SK-N-DZ (cell line): ENCODE data around the gene AMOTL1.

Experiments used
- DNase-seq: peaks from one replicate; pipeline ENCODE4 v3.0.0-alpha.2; 2015; ENCODE audit warnings: low spot score

AMOTL1 gene

DNA sequence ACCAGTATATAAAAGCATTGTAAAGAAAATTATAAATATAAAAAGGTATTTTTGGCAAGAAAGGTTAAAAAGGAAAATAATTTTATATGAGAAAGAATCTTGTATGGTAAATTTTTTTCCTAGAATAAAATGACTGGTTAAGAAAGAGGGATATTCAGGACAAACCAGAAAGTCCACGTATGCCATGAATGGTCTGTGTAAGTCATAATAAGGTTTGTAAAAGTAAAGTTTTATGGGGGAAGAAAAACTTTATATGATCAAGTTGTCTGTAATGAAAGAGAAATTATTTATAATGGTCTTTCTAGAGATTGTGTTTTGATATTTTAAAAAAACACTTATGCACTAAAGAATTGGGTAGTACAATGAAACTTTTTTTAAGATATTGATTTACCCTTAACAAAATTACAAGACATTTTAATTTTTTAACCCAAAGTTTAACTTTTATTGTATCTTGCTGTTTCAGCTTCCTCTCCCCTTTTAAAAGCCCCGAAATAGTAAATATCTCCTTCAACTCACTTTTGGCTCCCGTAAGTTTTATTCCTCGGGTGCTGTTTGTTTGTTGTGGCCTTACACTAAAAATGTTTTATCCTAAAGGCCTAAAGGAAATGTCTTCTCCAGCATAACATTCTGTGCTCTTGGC is 47.7 kb downstream of the AMOTL1 start:
- peak; percentile 49 for DNase-seq

DNA sequence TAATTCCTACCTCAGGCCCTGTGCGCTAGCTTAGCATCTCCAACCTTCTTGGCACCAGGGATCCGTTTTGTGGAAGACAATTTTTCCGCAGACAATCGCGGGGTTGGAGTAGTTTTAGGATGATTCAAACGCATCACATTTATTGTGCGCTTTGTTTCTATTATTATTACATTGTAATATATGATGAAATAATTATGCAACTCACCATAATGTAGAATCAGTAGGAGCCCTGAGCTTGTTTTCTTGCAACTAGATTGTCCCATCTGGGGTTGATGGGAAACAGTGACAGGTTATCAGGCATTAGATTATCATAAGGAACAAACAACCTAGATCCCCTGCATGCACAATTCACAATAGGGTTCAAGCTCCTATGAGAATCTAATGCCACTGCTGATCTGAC is 52.3 kb downstream of the AMOTL1 start:
- no peak for DNase-seq

DNA sequence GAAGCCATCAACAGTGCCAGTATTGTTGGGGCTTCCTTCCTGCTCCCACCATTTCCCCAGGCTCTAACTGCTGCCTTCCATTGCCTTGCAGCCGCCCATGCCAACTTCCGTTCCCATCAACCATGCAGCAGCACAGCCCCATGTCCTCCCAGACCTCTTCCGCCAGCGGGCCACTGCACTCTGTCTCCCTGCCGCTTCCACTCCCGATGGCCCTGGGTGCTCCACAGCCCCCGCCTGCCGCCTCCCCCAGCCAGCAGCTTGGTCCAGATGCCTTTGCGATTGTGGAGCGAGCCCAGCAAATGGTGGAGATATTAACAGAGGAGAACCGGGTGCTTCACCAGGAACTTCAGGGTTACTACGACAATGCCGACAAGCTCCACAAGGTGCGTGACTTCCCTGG is 53.3 kb downstream of the AMOTL1 start:
- no peak for DNase-seq

DNA sequence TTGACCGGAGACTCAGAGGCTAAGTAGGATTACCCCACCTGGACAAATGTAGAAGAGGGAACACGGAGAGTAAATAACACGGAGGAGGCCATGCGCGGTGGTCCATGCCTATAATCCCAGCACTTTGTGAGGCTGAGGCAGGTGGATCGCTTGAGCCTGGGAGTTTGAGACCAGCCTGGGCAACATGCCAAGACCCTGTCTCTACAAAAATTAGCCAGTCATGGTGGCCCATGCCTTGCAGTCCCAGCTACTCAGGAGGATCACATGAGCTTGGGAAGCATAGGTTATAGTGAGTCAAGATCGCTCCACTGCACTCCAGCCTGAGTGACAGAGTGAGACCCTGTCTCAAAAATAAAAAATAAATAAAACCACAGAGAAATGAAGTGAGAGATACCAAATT is 53.9 kb downstream of the AMOTL1 start:
- DNase-seq, result no peak

DNA sequence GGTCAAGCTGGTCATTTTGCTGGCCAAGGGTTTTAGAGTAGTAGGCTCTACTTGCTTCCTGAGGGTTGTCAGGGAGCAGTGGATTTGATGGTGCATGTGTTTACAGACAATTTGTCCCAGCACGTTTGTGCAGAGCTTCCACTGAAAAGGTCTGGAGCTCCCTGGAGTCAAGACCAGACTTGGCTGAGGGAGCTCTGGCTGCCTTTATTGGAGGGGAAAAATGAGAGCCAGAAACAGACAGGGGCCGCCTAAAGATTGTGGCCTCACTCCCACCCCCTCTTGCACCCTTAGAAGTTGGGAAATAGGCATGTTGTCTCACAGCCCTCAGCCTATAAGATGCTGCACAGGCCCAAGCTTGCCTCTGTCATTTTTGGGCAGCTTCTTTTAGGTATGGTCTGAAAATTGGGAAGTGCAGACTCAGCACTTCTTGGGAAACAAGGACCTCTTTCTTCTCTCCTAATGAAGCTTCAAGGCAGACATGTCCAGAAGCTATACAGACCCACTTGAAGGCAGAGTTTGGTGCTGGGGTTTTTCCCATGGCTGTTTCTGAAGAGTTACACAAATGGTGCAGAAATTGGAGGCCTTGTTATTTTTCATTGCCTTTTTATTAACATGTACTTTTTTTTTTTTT is 55.1 kb downstream of the AMOTL1 start:
- no peak for DNase-seq

DNA sequence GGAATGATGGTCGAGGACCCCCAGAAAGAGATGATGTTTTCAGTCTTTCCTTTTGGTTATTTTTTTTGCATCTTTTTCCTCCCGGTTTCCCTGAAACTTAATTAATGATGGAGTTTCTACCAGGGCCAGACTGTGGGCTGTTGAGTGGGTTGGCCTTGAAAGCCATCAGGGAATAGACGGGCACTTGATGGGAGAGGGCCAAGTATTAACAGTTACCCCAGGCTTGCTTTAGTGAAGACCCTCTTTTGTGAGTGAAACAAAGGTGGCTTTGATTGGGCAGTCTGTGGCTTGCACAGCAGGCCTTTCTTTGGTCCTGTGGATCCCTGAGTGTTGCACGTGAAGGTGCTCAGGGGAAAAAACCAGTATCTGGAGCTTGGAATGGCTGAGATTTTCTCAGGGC is 56.9 kb downstream of the AMOTL1 start:
- DNase-seq, result no peak

DNA sequence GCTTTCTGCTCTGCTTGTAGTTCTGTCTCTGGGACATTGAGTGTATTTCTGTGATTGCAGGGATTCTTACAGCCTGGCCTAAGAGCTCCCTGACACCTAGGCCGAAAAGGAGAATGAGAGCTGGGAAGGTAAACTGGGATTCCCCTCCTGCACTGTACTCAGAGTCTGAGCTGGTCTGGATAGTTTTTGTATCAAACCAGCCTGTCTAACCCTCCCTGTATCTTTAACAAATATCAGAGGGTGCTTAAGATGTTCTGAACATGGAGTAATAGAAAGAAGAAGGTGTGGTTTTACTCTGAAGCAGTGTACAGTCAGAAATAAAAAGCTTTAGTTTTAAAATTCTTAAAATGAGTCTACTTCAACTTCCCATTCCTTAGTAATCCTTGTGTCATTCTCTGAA is 57.3 kb downstream of the AMOTL1 start:
- DNase-seq, result no peak

DNA sequence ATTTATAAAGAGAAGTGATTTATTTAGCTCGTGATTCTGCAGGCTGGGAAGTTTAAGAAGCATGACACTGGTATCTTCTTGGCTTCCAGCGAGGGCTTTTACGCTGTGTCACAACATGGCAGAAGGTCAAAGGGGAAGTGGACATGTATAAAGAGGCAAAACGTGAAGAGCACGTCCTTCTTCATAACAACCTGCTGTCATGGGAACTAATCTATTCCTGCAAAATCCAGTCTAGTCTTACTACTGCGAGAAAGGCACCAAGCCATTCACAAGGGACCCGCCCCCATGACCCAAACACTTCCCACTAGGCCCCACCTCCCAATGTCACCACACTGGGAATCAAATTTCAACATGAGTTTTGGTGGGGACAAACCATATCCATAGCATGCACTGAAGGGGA is 58.3 kb downstream of the AMOTL1 start:
- DNase-seq, result no peak

DNA sequence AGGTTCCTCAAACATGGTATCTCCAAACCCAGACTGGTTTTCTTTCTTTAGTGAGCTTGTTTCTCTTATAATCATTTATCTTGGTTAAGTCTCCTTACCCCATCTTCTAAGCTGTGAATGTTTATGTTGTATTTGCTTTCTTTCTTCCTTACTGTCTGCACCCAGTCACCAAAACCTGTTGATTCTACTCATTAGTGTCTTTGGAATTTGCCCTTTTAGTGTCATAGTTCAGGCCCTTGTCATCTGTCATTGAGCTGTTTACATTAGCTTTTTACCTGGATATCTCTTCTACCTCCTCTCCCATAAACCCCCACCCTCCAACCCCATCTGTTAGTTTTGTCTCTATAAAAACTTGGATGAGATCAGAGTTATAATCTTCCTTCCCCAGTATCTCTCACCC is 59.9 kb downstream of the AMOTL1 start:
- DNase-seq, result no peak

DNA sequence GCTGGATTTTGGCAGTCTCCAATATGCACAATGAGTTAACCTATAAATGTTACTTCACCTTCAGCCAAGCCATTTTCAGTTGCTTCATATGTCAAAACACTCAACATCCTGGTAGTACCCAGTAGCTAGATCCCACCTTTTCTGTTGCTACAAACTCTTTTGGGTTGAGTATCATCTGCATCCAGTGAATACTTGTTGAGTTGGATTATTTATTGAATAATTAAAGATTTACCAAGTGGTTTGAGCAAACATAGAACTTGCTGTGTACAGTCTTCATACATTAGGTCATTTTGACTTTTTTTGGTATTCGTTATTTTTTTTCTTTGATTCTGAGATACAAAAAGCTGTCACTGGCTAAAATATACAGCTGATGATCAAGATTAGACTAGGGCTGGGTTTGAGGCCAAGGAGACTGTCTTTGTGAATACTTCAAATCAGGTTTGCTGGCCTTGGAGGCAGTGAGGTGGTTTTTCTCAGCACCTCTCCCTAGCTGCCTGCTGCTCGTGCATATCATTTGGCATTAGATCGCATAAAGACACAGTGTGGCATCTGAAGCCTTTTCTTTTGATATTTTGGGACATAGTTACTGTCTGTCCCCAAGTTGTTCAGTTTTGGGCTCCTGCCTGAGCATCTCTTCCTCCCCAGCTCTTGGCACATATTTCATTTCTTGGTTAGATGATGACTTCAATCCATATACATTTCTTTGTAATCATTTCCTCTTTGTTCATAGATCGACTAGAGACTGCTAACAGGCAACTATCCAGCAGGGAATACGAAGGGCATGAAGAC is 62.8 kb downstream of the AMOTL1 start:
- no peak for DNase-seq

DNA sequence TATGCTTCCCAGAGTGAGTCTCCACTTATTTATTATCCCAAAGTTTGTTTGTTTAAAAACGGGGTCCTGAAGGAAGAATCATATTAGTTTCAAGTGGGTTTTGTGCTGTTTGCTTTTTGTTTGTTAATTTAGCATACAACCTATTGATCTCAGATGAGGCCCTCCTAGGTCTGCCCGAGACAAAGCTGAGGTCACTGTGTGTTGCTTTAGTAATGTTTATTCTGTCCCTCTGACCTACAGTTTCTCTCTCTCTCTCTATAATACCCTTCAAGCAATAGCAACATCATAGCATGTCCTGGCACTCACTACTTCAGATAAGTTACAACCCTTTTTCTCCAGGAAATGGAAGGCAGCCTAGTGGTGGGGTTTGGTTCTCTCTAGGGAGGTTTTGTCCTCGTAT is 63.4 kb downstream of the AMOTL1 start:
- DNase-seq, result no peak

DNA sequence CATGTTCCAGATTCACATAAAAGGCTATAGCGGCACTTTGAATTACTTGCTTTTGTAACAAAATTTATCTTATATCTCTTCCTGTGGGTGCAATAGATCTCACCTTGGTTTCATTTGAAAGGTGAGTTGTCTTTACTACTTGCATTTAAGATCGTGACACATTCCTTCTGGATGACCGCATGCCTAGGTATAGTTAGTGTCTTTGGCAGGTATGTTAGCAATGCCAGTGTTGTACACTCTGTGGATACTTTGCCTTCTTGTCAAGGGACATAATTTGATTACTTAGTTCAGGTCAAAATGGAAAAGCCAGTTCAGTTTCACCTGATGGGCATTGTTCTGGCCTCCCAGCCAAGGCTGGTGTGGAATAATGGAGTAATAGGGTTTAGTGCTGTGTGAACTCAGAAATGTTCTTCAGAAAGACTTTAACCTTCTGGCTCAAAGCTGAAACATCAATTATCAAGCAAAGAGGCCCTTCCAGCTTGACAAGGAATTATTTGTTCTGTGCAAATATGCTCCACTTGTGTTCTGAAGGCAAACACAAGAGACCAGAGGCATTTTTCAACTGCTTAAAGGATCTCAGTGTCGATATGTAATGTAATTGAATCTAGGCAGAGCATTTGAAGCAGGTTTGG is 64.6 kb downstream of the AMOTL1 start:
- no peak for DNase-seq

DNA sequence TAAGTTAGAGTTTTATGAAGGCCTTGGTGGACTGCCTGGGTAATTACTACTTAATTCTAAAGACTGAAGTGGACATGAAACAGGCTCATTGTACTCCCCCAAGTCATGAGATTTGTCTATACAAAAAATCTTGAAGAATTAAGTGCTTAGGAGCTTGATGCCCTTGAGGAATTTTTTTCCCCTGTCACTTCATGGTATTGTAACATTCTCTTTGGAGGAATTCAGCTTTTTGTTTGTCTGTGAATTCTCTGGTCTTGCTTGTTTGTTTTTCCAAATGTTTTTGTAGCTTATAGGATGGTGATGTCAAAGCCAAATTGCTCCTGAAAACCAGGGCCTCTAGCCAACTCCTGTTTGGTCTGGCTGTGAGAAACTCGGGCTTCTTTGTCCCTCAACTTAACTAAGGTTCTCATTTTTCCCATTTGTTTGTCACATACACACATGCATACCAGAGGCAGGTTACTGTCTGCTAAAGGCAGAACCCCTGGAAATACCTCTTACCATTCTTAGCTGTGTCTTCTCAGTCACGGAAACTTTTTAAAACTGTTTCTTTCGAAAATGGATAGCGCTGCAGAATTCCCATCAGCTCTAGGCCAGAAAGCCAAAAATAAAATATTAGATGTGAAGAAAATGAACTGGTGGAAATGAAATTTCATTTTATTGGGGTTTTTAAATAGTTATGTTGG is 66.9 kb downstream of the AMOTL1 start:
- no peak for DNase-seq

DNA sequence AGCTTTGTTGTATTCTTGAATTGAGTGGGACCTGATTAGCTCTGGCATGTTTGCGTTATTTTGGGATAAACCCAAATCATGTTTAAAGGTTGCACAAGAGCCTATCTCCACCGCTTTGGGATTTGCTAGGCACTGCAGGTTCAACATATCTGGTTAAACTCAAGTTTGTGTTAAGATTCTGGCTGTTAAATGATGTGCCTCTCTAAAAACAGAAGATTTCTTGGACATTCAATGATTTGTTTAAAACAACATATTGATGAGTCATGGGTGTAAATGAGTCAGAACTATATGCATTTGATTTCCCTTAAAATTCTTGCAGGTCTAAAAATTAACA is 67.4 kb downstream of the AMOTL1 start:
- no peak for DNase-seq

DNA sequence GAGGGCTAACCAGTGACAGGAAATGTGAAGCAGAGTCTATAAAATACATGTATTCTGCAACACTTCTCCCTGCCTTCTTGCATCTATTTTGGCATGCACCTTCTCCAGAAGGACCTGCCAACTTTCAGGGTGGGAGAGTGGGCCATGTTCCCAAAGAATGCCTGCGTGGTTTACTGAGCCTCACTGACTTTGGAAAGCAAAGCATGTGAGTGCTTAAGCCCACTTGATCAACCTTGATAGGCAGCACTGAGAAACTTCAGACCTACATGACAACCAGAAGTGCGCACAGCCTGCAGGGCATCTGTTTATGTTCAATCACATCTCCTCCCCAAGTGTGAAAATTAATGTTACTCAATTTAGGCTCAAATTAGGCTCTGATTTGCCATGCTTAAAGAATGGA is 69.2 kb downstream of the AMOTL1 start:
- no peak for DNase-seq

DNA sequence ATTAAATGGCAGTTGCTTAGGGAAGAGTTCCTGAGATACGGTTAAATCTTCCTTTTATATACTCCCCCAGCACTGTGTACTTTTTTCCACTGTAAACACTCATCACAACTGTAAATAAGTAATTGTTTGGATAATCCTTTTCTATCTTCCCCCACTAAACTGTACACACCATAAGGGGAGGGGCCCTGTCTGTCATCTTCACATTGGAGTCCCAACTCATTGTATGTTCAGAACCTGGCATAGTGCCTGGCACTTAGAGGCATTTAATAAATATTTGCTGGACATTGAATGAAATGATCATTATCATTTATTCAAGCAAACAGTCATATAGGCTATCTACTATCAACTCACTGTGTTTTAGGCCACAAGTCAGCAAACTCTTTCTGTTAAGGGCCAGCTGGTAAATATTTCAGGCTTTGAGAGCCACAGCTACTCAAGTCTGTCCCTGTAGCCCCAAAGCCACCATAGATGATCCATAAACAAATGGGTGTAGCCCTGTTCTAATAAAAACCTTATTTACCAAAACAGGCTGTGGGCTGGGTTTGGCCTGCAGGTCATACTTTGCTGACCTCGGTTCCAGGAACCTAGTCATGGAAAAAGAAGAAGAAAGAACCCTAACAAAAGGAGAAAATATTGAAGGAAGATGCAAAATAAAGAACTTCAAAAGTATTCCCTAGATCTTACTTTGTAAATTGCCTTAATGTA is 70.0 kb downstream of the AMOTL1 start:
- no peak for DNase-seq

DNA sequence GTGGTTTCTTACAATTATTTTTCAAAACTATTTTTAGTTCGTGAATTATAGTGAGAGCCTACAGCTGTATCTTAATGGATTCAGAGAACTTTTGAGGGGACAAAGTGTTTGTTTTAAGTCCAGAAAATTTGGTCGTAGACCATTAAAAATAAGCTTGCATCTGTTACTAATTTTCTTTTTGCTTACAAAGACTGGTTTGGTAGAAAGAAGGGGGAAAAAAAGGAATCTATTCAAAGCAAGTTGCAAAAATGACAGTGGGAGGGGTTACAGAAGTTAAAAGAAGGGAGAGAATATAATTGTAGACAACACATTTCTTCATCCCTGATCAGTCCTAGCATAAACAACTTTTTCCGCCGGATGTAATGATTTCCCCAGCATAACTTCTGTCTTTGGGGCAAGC is 72.1 kb downstream of the AMOTL1 start:
- no peak for DNase-seq

DNA sequence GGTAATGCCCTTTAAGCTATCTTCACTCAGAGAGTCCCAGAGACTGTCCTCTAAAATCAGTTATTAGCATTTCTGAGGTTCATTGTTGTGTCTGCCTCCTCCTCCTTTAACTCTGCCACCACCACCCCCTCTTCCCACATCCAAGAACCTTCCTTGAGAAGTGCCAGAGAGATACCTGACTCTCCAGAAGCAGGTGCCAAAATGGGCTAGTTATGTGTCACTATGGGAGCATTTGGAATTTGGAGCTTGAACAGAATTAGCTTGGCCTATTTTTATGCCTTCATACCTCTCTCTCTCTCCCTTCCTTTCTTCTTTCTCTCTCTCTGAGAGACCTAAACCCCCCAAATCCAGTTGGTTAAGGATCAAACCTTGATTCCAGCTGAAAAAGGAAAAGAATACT is 75.9 kb downstream of the AMOTL1 start:
- DNase-seq, result no peak

DNA sequence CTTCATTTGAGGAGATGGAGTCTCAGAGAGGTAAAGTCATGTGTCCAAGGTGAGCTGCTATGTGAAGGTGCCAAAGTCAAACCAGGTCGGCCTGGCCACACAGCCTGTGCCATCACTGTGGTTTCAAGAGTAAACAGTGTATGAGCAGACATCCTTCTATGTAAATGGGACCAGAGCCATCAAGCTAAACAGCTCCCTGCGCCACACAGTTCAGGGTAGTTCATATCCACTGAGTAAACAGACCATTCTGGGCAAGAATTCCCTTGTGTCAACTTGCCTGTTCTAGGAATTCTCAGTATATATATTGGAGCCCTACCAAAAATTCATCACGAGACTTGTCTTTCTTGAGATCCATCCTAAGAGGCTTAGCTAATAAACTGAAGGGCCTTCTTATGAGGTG is 77.5 kb downstream of the AMOTL1 start:
- no peak for DNase-seq

DNA sequence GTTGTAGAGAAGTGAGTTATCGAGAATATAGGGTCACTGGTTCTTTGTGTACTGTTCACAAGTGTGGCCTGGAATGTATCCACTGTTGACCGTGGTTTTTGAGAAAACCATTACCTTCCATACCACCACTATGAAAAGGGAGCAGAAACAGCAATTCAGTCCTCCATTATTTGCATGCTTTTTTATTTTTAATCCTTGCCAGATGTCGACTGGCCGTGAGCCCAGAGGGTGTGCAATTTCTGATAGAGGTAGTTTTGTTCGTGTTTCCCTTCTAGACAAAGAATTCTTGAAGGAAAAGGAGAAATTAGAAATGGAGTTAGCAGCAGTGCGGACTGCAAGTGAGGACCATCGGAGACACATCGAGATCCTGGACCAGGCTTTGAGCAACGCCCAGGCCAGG is 81.7 kb downstream of the AMOTL1 start:
- DNase-seq, result no peak

DNA sequence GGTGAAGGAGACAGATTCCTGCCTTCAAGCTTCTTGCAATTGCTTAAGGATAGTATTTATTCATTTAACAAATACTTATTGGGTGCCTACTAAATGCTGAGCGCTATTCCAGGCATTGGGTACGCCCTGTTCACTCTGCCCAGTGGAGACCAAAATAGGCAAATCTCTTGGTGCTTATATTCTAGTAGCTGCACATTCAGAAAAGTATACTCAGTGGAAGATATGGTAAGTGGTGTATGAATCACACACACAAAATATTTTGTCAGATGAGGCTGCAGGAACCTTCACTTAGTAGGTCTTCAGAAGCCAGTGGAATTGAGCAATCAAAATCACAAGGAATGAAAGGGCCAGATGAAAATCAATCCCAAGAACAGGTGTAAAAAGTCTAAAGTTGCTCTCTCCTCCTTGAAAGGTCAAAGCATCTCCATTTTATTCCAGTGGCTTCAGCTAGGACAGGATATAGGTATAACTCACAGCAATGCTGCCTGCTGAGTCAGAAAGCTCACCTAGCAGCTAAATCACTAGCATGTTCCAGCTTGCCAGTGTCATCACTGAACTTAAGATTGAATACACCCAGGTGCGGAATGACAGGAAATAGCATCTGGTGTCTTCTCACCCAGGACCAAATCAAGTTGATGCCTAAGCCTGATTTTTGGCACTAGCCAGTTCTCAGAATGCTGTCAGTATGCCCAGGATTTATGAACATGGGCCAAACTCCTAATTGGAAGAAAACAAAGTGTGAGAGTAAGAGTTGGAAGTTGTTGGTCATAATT is 83.9 kb downstream of the AMOTL1 start:
- no peak for DNase-seq
